HG02981 (cell line): ENCODE data around the gene ZNF496.
"Not testable (repeated sequence)": the region's sequence is repeated elsewhere in the genome, so short reads cannot be mapped to it uniquely, and the experiment has no call there.

Source experiments
- ATAC-seq: cut with Tn5 transposase; IDR thresholded peaks from one replicate; pipeline ENCODE4 v1.9.1; 2021; ENCODE audit warnings: mild to moderate bottlenecking, moderate library complexity; ENCODE audit not compliant: unreplicated experiment

The ZNF496 gene

GRCh38 chr1:247295746-247296145 lies 35.9 kb downstream of the ZNF496 start:
- no peak for ATAC-seq

DNA sequence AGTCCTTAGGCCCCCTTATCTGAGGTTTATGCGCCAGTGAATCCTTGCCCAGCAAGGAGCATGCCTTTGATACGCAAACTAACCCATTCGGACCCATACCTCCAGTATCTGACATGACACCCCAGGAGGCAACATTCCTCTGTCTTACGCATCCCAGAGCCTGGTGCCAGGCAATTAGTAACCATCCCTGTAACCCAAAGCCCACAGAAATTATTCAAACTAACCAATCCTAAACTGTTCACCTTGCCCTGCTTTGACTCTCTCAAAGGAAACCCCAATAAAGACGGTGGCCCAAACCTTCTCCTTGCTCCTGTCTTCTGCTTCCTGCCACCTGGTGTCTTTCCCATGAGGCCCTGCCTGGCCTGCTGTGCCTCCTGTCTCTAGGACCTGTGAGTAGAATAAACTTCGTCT lies 36.4 kb downstream of the ZNF496 start:
- ATAC-seq = no peak

GRCh38 chr1:247294282-247294681 lies 37.4 kb downstream of the ZNF496 start:
- ATAC-seq = no peak

DNA sequence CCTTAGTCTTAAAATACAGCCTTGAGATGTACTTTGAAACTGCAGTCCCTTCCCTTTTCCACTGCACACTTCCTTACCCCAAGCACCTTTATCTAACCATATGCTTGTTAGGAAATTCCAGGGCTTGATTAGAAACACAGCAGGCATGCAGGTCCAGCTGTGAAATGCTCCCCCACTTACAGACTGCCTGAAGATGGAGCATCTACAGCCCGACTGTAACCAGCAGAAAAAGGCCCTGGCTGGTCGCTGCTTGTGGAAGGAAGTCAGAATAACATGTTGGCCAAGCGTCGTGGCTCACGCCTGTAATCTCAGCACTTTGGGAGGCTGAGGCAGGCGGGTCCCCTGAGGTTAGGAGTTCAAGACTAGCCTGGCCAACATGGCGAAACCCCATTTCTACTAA lies 38.6 kb downstream of the ZNF496 start:
- ATAC-seq = no peak

DNA sequence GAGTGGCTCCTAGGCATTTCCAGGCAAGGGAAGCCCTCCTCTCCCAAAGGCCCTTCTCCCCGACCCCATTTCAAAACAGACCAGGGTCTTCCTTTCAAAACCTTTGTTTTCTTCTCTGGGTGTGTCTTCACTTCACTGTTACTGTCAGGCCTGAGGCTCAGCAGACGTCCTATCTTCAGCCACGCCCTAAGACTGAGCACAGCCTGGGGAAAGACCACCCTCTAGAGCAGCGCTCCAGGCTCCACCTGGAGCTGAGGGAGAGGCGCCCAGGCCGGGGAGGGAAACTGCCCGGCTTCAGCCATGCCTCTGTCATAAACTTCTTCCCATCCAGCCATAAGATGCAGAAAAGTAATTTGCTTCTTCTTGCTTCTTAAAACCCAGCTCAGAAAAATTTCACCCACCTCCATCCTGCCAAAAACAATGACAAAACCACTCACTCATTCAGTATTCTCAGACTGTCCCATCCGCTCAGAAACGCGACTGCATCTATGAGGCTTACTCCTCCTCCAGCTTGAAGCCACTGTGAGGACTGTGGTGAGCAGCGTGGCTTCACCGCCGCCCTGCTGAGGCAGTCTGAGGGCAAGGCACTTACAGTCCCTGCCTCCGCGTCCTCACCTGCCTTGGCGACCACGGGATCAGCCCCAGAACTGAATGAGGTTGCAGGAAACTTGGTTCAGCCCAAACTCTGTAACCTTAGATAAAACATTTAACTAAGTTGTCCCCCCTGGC lies 39.7 kb downstream of the ZNF496 start:
- no peak for ATAC-seq

- ATAC-seq = no peak
These were observed 40.5 kb downstream of the ZNF496 start for GRCh38 chr1:247291161-247291560.

DNA sequence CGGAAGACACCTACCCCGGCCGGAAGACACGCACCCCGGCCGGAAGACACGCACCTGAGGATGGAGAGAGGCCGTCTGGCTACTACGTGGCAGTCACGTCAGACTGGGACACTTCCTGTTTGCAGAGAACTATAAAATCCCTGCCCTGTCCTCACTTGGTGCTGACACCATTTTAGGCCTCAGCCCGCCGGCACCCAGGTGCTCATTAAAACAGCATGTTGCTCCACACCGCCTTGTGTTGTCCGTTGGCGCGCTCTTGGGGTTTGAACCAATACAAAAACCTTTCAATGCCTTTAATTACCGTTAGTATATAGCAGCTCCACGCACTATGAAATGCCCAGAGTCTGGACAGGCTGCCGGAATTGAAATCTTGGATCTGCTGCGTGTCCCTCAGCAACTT lies 41.1 kb downstream of the ZNF496 start:
- no peak for ATAC-seq

- ATAC-seq = not testable (repeated sequence)
These were observed 42.3 kb downstream of the ZNF496 start for GRCh38 chr1:247289274-247289892.

- ATAC-seq = no peak
These were observed 43.3 kb downstream of the ZNF496 start for GRCh38 chr1:247288341-247288740.

GRCh38 chr1:247287460-247287859 lies 44.2 kb downstream of the ZNF496 start:
- no peak for ATAC-seq

DNA sequence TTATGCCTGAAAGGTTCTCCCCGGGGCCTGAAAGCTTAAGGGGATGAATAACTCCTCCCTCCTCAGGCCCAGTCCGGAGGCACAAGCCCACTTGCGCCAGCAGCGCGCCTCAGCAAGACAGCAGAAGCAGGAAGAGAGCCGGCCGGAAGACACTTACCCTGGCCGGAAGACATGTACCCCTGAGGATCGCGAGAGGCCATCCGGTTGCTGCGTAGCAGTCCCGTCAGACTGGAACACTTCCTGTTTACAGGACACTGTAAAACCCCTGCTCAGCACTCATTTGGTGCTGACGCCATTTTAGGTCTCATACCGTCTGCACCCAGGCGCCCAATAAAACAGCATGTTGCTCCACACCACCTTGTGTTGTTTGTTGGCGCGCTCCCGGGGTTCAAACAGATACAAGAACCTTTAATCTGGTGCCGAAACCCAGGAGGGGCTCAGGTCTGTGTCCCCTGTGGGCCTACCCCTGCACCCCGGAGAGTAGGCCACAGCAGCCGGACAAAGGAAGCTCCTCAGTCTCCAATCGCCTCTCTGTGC lies 45.5 kb downstream of the ZNF496 start:
- no peak for ATAC-seq

DNA sequence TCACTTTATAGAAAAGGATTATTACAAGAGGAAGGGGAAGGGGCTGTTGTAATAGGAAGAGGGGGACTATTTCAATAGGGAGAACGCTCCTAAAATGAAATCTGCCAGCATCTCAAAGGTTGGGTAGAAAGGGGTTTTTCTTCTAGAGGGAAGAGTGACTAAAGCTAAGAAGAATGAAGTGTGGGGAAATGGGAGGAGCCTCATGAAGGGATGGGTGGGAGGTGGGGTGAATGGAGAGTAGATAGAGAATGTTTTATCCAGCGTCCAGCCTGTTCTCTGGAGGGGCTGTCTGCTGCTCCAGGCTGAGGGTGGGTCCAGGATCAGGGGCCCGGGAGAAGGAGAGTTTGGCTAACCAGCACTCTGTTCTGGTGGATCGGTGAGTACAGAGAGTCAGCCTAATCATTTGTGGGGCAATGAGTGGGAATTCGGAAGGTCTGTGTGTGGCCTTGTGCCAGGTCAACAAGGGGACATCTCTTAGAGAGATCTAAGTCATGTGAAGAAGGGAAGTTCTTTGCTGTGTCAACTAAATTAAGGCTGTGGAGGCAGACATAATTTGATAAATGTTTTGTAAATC lies 50.6 kb downstream of the ZNF496 start:
- no peak for ATAC-seq

DNA sequence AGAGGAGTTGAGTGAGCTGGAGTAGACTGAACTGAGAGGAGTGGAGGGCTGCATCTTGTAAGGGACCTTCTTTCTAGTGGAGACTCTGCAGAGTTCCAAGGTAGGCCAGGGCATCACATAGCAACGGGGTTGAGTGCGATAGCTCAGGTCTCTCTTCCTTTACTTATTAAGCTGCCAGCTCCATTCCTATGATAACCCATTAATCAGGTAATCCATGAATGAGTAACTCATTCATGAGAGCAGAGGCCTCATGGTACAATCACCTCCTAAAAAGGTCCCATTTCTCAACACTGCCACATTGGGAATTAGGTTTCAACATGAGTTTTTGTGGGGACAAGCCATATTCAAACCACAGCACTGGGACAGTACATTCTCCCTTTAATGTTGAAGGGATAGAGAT lies 54.5 kb downstream of the ZNF496 start:
- ATAC-seq = no peak

DNA sequence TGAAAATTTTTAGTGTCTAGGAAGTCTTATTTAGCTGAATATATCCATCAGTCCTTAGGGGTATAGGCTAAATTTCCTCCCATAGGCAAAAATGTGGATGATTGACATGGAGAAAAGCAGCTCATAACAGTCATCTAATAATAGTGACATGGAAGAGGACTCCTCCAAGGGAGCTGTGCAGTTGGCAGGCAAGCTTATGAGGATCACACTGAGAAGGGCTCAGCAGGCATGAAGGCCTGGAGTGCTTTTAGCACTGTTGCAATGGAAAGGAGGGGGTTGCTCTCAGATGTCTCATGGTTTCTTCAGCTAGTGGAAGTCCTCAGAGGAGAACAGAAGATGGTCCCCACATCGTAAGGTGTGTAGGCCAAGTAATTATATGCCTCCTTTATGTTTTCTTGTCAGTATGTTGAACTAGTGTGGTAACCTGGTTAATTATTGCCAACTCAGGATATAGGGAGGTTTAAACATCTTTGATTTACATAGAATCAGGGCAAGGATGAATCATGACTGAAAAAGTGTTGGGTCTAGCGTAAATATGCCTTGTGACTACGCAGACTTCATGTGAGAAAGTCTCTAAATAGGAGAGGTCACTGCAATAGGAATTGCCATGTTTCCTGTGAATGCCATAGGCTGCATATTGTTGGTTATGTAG lies 56.9 kb downstream of the ZNF496 start:
- peak; percentile 43 for ATAC-seq

DNA sequence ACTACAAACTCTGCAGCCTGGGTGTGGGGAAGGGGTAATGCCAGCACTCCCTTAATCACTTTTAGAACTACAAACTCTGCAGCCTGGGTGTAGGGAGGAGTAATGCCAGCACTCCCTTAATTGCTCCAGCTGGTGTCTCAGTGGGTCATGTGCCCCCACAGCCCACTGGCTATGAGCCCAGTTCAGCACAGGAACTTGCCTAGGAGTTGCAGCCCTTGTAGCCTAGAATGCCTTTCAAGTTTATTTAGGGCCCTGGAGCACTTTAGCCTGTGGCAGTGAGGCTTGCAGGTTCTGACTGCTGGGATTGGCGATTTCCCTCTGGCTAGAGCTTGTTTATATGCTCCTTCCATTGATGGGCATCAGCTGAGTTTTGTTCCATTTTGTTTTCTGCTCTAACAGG lies 58.7 kb downstream of the ZNF496 start:
- ATAC-seq = no peak

DNA sequence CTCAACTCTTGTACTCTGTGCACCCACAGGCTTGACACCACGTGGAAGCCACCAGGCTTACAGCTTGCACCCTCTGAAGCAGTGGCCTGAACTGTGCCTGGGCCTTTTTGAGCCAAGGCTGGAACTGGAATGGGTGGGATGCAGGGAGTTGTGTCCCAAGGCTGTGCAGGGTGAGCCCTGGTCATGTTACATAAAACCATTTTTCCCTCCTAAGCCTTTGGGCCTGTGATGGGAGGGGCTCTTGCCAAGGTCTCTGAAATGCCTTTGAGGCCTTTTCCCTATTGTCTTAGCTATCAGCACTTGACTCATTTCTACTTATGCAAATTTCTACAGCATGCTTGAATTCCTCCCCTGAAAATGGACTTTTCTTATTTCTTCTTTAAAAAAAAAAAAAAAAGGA lies 61.7 kb downstream of the ZNF496 start:
- no peak for ATAC-seq

DNA sequence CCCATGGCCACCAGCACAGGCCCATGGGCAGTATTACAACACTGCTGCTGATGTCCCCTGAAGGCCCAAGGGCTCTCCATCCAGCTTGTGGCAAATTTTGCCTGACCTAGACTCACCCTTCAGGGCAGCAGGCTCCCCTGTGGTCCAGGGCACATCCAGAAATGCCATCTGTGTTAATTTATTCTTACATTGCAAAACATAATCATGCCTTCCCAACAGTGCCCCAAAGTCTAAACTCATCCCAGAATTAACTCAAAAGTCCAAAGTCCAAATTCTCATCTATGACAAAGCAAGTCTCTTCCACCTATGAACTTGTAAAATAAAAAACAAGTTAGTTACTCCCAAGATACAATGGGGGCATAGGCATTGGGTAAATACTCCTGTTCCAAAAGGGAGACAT lies 62.5 kb downstream of the ZNF496 start:
- ATAC-seq = no peak

GRCh38 chr1:247268390-247269045 lies 63.1 kb downstream of the ZNF496 start:
- ATAC-seq = no peak

- no peak for ATAC-seq
These were observed 65.6 kb downstream of the ZNF496 start for GRCh38 chr1:247266053-247266452.

GRCh38 chr1:247255772-247256171 lies 75.9 kb downstream of the ZNF496 start, which contains the start of gene VN1R5:
TSS of gene VN1R5 (plus strand) at chr1:247256072.
- not testable (repeated sequence) for ATAC-seq

DNA sequence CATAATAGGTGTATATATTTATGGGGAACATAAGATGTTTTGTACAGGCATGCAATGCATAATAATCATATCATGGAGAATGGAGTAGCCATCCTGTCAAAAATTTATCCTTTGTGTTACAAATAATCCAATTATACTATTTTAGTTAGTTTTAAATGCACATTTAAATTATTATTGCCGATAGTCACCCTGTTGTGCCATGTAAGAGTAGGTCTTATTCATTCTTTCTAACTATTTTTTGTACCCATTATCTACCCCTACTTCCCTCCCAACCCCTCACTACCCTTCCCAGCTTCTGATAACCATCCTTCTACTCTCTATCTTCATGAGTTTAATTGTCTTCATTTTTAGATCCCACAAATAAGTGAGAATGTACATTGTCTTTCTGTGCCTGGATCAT lies 84.1 kb downstream of the ZNF496 start:
- no peak for ATAC-seq
